Activated T-helper 17 cell treated with anti-CD3 and anti-CD28 coated beads, Interleukin-2, amount 50 U/mL, for 72 hours (primary cell): ENCODE results near the gene TMEM106C. TPM values are rescaled to one million over a fixed set of nuclear protein-coding genes. Genes with fewer than 3 reads are reported as not detected.
"Not testable (repeated sequence)": the region's sequence is repeated elsewhere in the genome, so short reads cannot be mapped to it uniquely, and the experiment has no call there.

ENCODE experiments used
- ATAC-seq: fragments of 150-1000 bp; cut with Tn5 transposase; replicated peaks from 2 replicates; pipeline ENCODE4 v1.10.0; 2021; ENCODE audit warnings: mild to moderate bottlenecking, moderate library complexity
- H3K27ac Mint-ChIP-seq: one replicate; pipeline ENCODE4 v1.8.0; 2022; ENCODE audit warnings: mixed read lengths
- H3K27me3 Mint-ChIP-seq: one replicate; pipeline ENCODE4 v1.8.0; 2022; ENCODE audit warnings: mixed read lengths
- H3K36me3 Mint-ChIP-seq: one replicate; pipeline ENCODE4 v1.8.0; 2022; ENCODE audit warnings: low read depth, mild to moderate bottlenecking, mixed read lengths
- H3K4me1 Mint-ChIP-seq: one replicate; pipeline ENCODE4 v1.8.0; 2022; ENCODE audit warnings: mixed read lengths
- H3K4me3 Mint-ChIP-seq: one replicate; pipeline ENCODE4 v1.8.0; 2022; ENCODE audit warnings: mild to moderate bottlenecking, mixed read lengths
- H3K9me3 Mint-ChIP-seq: one replicate; pipeline ENCODE4 v1.8.0; 2022; ENCODE audit warnings: mixed read lengths
- total RNA-seq, 2 donors: library from RNA; stranded (reverse); gene quantifications; one replicate each; pipeline ENCODE4 v1.2.3, GENCODE V29; 2022

TMEM106C gene
- total RNA-seq, 2 donors from 2014 or later: 184 to 207 TPM

DNA sequence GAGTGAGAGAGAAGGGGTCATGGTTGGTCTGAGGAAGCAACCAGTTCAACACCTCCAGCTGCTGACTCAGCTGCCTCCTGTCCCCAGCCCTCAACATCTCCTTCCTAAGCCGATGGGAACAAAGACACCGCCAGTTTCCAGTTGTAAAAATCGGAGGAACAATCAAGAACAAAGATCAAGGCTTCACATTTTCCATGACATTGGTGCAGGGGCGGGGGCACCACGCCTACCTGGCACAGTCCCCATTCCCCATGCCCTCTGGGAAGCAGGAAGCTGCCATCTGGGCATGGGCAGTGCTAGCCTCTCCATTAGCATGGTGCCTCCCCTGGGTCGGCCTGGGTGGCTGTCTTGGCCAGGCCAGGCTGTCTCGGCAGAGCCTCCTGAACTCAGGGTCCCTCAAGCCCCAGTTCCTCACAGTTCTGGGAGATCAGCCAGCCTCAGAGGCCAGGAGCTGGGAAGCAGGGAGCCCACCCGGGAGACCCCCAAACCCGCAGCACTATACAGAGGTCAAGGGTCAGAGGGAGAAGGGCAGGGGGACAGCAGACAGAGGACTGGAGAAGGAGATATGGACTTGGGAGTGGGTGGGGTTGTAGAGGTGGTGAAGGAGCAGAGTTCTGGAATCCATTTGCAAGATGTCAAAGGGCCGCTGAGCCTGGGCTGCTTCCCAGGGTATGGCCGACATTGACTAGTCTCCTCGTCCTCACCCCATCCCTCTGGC lies 19.6 kb upstream of the TMEM106C start:
- no peak for ATAC-seq
- Mint-ChIP-seq H3K4me3 (no peak overlapping the region), H3K27ac (no peak overlapping the region), H3K27me3 (peaks cover 14% of the 10 kb centered on the region), H3K4me1 (peaks cover 9% of the 10 kb centered on the region), H3K36me3 (no peaks in the 10 kb centered on the region), H3K9me3 (no peaks in the 10 kb centered on the region)

DNA sequence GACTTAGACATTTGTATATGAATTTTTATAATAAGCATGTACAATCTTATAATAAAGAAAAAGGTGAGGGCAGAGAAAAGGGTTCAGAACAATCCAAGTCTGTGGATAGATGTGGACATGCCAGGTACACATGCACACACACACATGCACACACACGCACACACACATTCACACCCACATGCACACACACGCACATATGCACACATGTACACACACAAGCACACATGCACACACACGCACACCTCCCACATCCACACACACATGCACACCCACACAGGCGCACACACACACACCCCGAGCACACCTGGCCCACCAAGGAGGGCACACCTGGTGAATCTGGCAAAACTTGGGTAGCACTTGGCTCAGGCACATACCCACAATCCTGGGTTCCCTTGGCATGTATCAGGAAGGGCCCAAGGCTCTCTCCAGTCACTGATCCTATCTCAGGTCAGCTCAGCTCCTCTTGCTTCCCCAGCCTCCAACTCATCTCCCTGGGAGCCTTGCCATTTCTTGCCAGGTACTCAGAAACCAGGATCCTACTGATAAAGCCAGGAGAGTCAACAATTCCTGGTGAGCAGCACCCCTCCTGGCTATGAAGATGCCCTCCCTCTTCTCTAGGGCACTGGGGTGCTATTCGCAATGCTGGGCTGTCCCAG lies 18.6 kb upstream of the TMEM106C start:
- no peaks in the 10 kb centered on the region for H3K9me3 Mint-ChIP-seq
- no peak for ATAC-seq
- no peak overlapping the region for H3K4me3 Mint-ChIP-seq
- H3K27ac Mint-ChIP-seq: peak overlapping the region; percentile 28
- no peaks in the 10 kb centered on the region for H3K36me3 Mint-ChIP-seq
- peaks cover 14% of the 10 kb centered on the region for H3K27me3 Mint-ChIP-seq
- peaks cover 9% of the 10 kb centered on the region for H3K4me1 Mint-ChIP-seq

DNA sequence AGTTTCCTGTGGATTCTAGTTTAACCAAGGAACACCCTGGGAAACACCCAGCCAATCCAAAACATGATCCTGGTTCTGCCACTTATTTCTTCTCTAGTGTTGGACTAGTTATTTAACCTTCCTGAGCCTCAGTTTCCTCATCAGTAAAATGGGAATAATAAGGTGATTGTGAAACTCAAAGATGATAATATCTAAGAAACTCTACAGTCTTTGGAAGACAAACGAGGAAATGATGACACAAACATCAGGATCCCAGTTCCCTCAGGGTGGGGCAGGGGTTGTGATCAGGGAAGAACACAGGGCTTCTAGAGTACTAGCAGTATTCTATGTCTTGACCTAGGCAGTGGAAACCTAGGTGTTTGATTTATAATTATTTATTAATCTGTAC lies 18.1 kb upstream of the TMEM106C start:
- Mint-ChIP-seq H3K27me3 (peaks cover 14% of the 10 kb centered on the region), H3K9me3 (no peaks in the 10 kb centered on the region)

DNA sequence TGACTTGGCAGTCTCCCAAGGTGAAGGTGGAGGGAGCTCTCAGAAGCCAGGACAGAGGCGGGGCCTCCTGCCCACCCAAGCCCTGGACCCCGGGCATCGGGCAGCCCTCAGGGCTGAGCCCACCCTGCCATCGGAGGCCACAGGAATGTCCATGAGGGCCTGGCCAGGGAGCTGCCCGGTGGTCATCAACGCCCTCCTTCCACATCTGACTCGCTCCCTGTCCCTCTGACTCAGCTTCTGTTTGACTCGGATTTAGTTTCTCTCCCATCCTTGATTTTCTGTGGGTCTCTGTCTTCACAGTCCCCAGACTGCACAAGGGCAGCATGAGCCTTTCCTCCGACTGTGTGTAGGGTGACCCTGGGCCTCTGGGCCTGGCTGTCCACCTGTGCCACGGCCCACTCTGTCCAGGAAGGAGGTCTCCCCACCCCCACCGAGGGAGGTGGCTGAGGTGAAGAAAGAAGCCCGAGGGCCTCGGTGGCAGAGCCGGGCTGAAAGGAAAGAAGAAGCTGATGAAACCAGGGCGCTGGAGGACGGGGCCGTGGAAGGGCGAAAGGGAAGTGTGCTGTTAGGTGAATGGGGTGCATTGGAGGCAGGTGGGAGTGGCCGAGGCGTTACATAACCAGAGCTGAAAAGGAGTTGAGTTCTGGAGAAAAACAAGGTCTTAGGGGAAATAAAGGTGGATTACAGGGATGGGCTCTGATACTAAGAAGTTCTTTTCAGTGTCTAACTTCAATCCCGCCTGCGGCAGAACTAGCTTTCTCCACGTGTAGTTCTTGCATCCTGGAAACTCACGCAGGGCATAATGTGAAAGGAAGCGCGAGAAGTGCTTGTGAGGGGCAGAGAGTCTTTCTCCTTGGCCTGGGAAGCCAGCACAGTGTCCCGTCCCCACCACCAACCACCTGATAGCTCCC lies 16.7 kb upstream of the TMEM106C start:
- peaks cover 5% of the 10 kb centered on the region for H3K27me3 Mint-ChIP-seq
- H3K9me3 Mint-ChIP-seq: no peaks in the 10 kb centered on the region
- no peaks in the 10 kb centered on the region for H3K36me3 Mint-ChIP-seq
- ATAC-seq: no peak
- H3K27ac Mint-ChIP-seq: peak overlapping the region; percentile 67
- H3K4me3 Mint-ChIP-seq: no peak overlapping the region
- H3K4me1 Mint-ChIP-seq: no peaks in the 10 kb centered on the region

More for the DNA sequence above, 18.1 kb upstream of the TMEM106C start:
- ATAC-seq: no peak
- H3K4me3 Mint-ChIP-seq: no peak overlapping the region
- H3K27ac Mint-ChIP-seq: peak overlapping the region; percentile 28
- peaks cover 9% of the 10 kb centered on the region for H3K4me1 Mint-ChIP-seq
- no peaks in the 10 kb centered on the region for H3K36me3 Mint-ChIP-seq

DNA sequence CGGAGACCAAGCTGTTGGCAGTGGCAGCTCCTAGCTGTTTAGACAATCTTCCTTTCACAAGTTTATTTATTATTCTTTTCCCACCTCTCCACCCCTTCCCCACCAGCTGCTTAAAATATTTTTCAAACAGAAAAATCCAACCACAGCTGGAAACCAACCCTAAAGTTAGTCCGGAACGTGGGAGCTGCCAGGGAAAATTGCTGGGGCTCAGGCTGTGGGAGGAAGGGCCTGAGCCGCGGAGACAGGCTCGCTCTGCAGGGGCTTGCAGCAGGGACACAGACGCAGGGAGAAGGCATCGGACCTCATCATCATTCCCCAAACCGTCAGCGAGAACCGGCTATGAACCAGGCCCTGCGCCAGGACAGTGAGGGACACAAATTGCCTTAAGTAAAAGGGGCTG lies 16.1 kb upstream of the TMEM106C start:
- ATAC-seq: no peak
- Mint-ChIP-seq H3K27me3 (peaks cover 5% of the 10 kb centered on the region), H3K4me3 (no peak overlapping the region), H3K27ac (no peak overlapping the region), H3K4me1 (no peaks in the 10 kb centered on the region), H3K36me3 (no peaks in the 10 kb centered on the region), H3K9me3 (no peaks in the 10 kb centered on the region)

DNA sequence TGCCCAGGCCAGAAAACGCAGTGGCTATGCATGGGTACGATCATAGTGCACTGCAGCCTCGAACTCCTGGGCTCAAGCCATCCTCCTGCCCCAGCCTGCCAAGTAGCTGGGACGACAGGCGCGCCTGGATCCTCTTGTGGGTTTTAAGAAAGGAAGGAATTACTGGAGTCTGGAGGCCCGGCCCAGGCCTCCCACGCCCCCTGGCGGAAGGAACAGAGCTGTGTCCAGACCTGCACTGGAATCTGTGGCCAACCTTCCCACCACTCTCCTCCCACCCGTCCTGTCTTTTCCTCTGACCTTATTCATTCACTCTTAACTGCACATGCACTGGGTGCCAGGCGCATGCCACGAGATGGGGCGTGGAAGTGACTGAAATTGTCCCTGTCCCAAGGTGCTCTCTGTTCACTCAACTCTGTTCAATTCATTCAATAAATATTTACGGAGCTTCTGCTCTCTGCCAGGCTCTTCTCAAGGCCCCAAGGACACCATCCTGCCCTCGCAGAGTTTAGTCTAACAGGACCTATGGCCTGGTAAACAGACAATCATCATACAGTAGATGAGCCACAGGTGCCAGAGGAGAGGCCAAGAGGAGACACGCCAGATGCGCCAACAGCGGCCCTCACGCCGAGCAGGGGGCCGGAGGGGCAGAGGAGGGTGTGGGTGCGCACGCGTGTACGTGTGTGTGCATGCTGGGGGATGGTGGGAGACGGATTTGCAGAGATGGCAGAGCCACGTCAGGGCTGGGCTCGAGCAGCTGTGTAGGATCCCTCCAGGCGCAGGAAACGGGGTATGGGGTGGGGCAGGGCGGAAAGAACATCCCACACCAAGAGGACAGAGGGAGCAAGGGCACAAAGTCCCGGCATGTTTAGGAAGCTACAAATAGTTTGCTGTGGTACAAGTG lies 13.7 kb upstream of the TMEM106C start:
- peak overlapping the region; percentile 25 for H3K27ac Mint-ChIP-seq
- H3K4me3 Mint-ChIP-seq: no peak overlapping the region
- no peaks in the 10 kb centered on the region for H3K36me3 Mint-ChIP-seq
- H3K9me3 Mint-ChIP-seq: no peaks in the 10 kb centered on the region
- H3K27me3 Mint-ChIP-seq: peaks cover 5% of the 10 kb centered on the region
- ATAC-seq: peak; percentile 92
- H3K4me1 Mint-ChIP-seq: no peaks in the 10 kb centered on the region

DNA sequence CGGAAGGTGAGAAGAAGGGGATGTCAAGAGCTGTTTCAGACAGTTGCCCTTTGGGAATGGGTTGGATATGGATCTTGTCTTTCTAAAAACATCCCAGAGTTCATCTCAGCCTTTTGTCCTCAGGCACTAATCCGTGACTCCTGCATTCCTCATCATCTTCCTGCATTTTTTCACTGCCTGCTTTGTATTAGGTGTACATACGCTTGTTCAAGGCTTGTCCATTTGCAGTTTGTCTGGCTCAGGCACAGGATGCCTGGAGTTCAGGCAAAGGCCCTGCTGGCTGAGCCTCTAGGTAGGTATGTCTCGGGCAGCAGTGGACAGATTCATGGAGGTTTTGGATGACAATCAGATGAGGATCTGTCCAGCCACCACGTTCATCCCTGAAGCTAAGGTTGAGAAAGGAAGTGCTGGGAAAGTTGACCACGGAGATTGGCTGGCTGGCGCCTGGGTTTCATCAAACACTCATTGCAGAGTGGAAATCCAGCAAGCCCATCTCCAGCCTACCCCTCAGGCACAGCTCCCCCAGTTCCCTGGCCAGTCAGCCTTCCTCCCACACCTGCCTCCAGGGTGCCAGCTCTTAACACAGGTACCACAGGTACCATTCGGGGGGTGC lies 12.4 kb upstream of the TMEM106C start:
- Mint-ChIP-seq H3K27ac (no peak overlapping the region), H3K9me3 (no peaks in the 10 kb centered on the region), H3K4me3 (no peak overlapping the region), H3K36me3 (no peaks in the 10 kb centered on the region), H3K4me1 (no peaks in the 10 kb centered on the region), H3K27me3 (peaks cover 5% of the 10 kb centered on the region)
- no peak for ATAC-seq

DNA sequence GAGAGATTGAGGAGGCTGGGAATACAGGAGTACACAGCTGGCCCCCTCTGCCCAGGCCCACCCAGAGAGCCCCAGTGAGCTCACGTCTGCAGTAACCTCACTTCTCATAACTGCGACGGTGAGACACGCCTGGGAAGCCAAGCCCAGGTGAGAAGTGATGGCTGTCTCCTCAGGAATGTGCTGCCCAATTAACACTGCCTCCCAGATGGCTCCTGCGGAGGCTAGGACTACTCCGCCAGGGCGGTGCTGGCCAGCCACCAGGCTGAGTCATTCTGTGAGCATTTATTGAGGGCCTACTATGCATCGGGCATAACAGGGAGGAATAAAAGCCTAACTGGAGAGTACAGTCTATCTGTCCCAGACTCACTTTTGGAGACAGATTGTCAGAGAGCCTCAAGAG lies 9.3 kb upstream of the TMEM106C start:
- no peak overlapping the region for H3K27ac Mint-ChIP-seq
- H3K36me3 Mint-ChIP-seq: no peaks in the 10 kb centered on the region
- H3K4me1 Mint-ChIP-seq: no peaks in the 10 kb centered on the region
- H3K4me3 Mint-ChIP-seq: no peak overlapping the region
- H3K27me3 Mint-ChIP-seq: no peaks in the 10 kb centered on the region
- ATAC-seq: no peak
- H3K9me3 Mint-ChIP-seq: no peaks in the 10 kb centered on the region

DNA sequence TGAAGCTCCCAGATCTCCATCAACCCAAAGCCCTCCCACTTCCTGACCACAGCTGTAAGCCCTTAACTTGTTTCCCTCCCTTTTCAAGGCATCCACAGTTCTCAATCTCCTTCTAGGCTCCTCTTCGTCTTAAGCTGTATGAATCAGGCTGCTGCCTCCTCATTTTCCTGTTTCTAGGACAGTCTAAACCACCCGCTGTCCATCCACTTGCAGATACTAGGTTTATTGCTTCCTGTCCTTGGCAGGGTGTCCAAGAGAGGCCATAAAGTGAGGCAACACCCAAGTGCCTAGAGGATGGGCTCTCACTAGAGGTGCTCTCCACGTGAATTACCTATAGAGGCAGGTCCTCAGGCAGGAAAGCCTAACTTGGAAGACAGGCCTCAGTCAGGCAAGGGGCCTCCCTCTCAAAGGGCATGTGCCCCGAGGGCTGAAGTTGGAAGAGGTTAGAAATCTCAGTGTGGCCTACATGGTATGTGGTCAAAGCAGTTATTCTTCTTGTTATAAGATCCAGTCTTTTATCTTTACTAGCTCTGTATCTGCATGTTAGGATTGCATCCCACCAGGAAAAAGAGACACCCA lies 8.8 kb upstream of the TMEM106C start:
- Mint-ChIP-seq H3K4me1 (no peaks in the 10 kb centered on the region), H3K4me3 (no peak overlapping the region), H3K27ac (no peak overlapping the region), H3K36me3 (no peaks in the 10 kb centered on the region), H3K9me3 (no peaks in the 10 kb centered on the region), H3K27me3 (no peaks in the 10 kb centered on the region)
- ATAC-seq: no peak

DNA sequence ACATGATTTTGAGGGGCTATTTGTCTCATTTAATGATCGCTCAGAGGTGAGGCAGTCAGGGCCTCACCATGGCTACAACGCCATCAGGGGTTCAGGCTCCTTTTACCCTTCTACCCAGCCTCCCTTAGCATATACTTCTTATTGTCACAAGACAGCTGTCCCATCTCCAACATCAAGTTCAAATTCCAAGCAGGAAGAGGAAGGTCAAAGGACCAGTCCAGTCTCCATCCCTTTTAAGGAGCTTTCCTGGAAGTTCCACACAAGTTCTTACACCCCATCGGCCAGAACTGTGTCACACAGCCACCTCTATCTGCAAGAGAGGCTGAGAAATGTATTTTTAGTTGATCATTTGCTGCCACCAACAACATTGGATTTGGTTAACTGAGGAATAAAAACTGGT lies 8.3 kb upstream of the TMEM106C start:
- peaks cover 2% of the 10 kb centered on the region for H3K27me3 Mint-ChIP-seq
- no peak overlapping the region for H3K4me3 Mint-ChIP-seq
- H3K27ac Mint-ChIP-seq: no peak overlapping the region
- no peak for ATAC-seq
- H3K9me3 Mint-ChIP-seq: no peaks in the 10 kb centered on the region
- H3K36me3 Mint-ChIP-seq: no peaks in the 10 kb centered on the region
- no peaks in the 10 kb centered on the region for H3K4me1 Mint-ChIP-seq

DNA sequence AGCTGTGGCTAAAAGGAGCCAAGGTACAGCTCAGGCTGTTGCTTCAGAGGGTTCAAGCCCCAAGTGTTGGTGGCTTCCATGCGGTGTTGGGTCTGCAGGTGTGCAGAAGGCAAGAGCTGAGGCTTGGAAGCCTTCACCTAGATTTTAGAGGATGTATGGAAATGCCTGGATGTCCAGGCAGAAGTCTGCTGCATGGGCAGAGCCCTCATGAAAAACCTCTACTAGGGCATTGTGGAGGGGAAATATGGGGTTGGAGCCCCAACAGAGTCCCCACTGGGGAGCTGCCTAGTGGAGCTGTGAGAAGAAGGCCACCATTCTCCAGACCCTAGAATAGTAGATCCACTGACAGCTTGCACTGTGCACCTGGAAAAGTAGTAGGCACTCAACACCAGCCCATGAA lies 5.7 kb upstream of the TMEM106C start:
- not testable (repeated sequence) for H3K4me1 Mint-ChIP-seq, H3K27ac Mint-ChIP-seq, H3K27me3 Mint-ChIP-seq, H3K4me3 Mint-ChIP-seq, H3K9me3 Mint-ChIP-seq, ATAC-seq, H3K36me3 Mint-ChIP-seq

DNA sequence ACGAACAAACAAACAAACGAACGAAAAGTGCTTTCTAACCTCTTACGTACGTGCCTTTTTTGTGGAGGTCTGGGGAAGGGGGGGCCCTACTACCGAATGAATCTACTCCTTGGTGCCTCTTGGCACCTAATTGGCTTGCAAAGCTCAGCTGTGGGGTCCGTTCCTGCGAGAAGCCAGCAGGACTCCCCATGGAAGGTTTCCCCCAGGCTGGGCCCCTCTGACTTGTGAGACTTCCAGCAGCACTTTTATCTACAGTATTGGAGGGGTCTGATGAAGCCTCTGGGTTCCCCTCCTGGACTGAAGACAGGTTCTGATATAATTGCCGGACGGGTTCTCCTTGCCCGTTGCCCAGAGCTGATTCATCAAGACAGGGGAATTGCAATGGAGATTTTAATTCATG lies 1.2 kb upstream of the TMEM106C start:
- no peak for ATAC-seq
- Mint-ChIP-seq H3K27ac (no peak overlapping the region), H3K27me3 (peaks cover 2% of the 10 kb centered on the region), H3K4me3 (peak overlapping the region; percentile 99), H3K9me3 (no peaks in the 10 kb centered on the region), H3K36me3 (peaks cover 40% of the 10 kb centered on the region), H3K4me1 (peaks cover 33% of the 10 kb centered on the region)

DNA sequence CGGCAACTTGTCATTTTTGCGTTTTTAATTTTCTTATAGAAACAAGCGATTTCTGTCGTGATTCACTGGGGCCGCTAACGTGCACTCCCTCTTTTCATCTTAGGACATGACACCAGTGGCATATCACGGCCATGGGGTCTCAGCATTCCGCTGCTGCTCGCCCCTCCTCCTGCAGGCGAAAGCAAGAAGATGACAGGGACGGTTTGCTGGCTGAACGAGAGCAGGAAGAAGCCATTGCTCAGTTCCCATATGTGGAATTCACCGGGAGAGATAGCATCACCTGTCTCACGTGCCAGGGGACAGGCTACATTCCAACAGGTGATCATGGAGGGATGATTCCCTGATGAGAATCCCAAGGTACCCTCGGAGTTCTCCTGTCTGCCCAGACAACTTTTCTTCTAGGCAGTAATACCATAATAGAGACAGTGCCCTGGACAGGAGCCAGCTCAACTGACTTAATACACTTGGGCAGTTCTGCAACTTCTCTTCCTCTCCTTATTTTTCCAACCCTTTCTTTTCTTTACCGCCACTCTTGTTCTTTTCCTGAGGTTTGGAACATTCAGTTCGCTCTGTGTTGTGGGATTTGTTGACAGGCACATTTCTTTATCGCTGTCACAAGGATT lies 821 bp downstream of the TMEM106C start:
- no peaks in the 10 kb centered on the region for H3K9me3 Mint-ChIP-seq
- H3K27ac Mint-ChIP-seq: peak overlapping the region; percentile 96
- peaks cover 2% of the 10 kb centered on the region for H3K27me3 Mint-ChIP-seq
- peaks cover 35% of the 10 kb centered on the region for H3K4me1 Mint-ChIP-seq
- ATAC-seq: peak; percentile 5
- peaks cover 60% of the 10 kb centered on the region for H3K36me3 Mint-ChIP-seq
- peak overlapping the region; percentile 99 for H3K4me3 Mint-ChIP-seq
